HepG2 (cell line): ENCODE measurements around the gene NRN1L. TPM values are rescaled to one million over a fixed set of nuclear protein-coding genes. Genes with fewer than 3 reads are reported as not detected.

Experiments
- ATF7-NPFF ChIP-seq: sonication (generic); formaldehyde crosslinking; IDR thresholded peaks from 2 replicates; pipeline ENCODE4 v1.8.1; 2023; ENCODE audit warnings: mild to moderate bottlenecking, low read depth, missing genetic modification reagents, moderate library complexity
- KLF16 ChIP-seq, 2 experiments: sonication (generic) in 1 of 2; formaldehyde crosslinking in 1 of 2; IDR thresholded peaks; 2 replicates each; pipeline versions ENCODE4 v1.6.1 to v1.8.0; 2016 to 2023; ENCODE audit warnings: missing genetic modification reagents in 2 of 2, missing compliant biosample characterization in 1 of 2
- MTA1 ChIP-seq: sonication (generic); formaldehyde crosslinking; IDR thresholded peaks from 2 replicates; pipeline ENCODE4 v1.4.0; 2020; ENCODE audit warnings: missing genetic modification reagents, mild to moderate bottlenecking, borderline replicate concordance
- MTF2 ChIP-seq: sonication (generic); formaldehyde crosslinking; IDR thresholded peaks from 2 replicates; pipeline ENCODE4 v1.5.0; 2020; ENCODE audit warnings: missing genetic modification reagents, borderline replicate concordance
- MXI1 ChIP-seq: IDR thresholded peaks from 3 replicates; pipeline ENCODE4 v1.6.1; 2012; ENCODE audit warnings: low read depth, low read length, inconsistent platforms, borderline replicate concordance
- NCOA1 ChIP-seq: sonication (generic); formaldehyde crosslinking; IDR thresholded peaks from 2 replicates; pipeline ENCODE4 v1.9.0; 2021; ENCODE audit warnings: missing genetic modification reagents
- RFX5 ChIP-seq: IDR thresholded peaks from 2 replicates; pipeline ENCODE4 v1.6.1; 2011; ENCODE audit warnings: low read depth, low read length, improper control_type of control experiment
- RORA ChIP-seq: sonication (generic); formaldehyde crosslinking; IDR thresholded peaks from 2 replicates; pipeline ENCODE4 v1.5.0; 2020; ENCODE audit warnings: mild to moderate bottlenecking, missing genetic modification reagents, moderate library complexity
- TAF1 ChIP-seq: sonication (generic); formaldehyde crosslinking; IDR thresholded peaks from 2 replicates; pipeline ENCODE4 v1.4.0; 2020; ENCODE audit warnings: missing genetic modification reagents
- TBX3 ChIP-seq: fragments of 450-650 bp; IDR thresholded peaks from 2 replicates; pipeline ENCODE4 v1.6.1; 2017; ENCODE audit warnings: antibody characterized with exemption, mild to moderate bottlenecking, inconsistent platforms, borderline replicate concordance
- U2AF1 ChIP-seq: fragments of 200-400 bp; formaldehyde crosslinking; optimal IDR thresholded peaks from 2 replicates; pipeline ENCODE3; 2017; ENCODE audit warnings: mild to moderate bottlenecking, low read depth, low read length
- ZMAT3 ChIP-seq: sonication (generic); formaldehyde crosslinking; conservative IDR thresholded peaks from 2 replicates; pipeline ENCODE4 v1.7.0; 2021; ENCODE audit warnings: missing genetic modification reagents
- ZNF34 ChIP-seq: sonication (generic); formaldehyde crosslinking; IDR thresholded peaks from 2 replicates; pipeline ENCODE4 v1.4.0; 2020; ENCODE audit warnings: mild to moderate bottlenecking, missing genetic modification reagents, borderline replicate concordance
- ZNF350 ChIP-seq: sonication (generic); formaldehyde crosslinking; IDR thresholded peaks from 2 replicates; pipeline ENCODE4 v1.4.0; 2020; ENCODE audit warnings: mild to moderate bottlenecking, low read depth, missing genetic modification reagents, borderline replicate concordance
- ZNF484 ChIP-seq: sonication (generic); formaldehyde crosslinking; IDR thresholded peaks from 2 replicates; pipeline ENCODE4 v1.5.1; 2020; ENCODE audit warnings: mild to moderate bottlenecking, low read depth, missing genetic modification reagents, borderline replicate concordance
- ZNF782 ChIP-seq: sonication (generic); formaldehyde crosslinking; IDR thresholded peaks from 2 replicates; pipeline ENCODE4 v1.4.0; 2020; ENCODE audit warnings: missing genetic modification reagents, mild to moderate bottlenecking, borderline replicate concordance
- ZNF788 ChIP-seq: sonication (generic); formaldehyde crosslinking; IDR thresholded peaks from 2 replicates; pipeline ENCODE4 v1.5.0; 2020; ENCODE audit warnings: mild to moderate bottlenecking, missing genetic modification reagents, borderline replicate concordance
- polyA plus RNA-seq, 8 experiments: library from polyadenylated mRNA; depleted of rRNA in 3 of 8; stranded (reverse) in 7 of 8; unstranded in 1 of 8; fragments of >200 nt; fragmentation: Illumina TruSeq in 4 of 8; extraction: Trizol in 4 of 8; gene quantifications; 2 replicates each; pipeline versions ENCODE4 v1.2.1 to v1.2.3, GENCODE V29; 2011 to 2016; ENCODE audit warnings: low read depth in 4 of 8, missing spikeins in 1 of 8, mixed read lengths in 1 of 8; ENCODE audit not compliant: insufficient read depth in 1 of 8
- total RNA-seq, 5 experiments: library from RNA; depleted of rRNA; stranded (reverse); fragments of >200 nt; fragmentation: Illumina TruSeq; extraction: Trizol; gene quantifications; 2 replicates each; pipeline ENCODE4 v1.2.3, GENCODE V29; 2016; ENCODE audit warnings: low read depth in 1 of 5
- TF ChIP-seq, protein P1 (sequence below): sonication (generic); formaldehyde crosslinking; IDR thresholded peaks from 2 replicates; pipeline ENCODE4 v1.5.1; 2020; ENCODE audit warnings: missing genetic modification reagents, mild to moderate bottlenecking, borderline replicate concordance
- TF ChIP-seq, protein P2 (sequence below): sonication (generic); formaldehyde crosslinking; IDR thresholded peaks from 2 replicates; pipeline ENCODE4 v1.8.0; 2023; ENCODE audit warnings: mild to moderate bottlenecking, missing genetic modification reagents
- TF ChIP-seq, protein P3 (sequence below): sonication (generic); formaldehyde crosslinking; IDR thresholded peaks from 2 replicates; pipeline ENCODE4 v1.4.0; 2020; ENCODE audit warnings: missing genetic modification reagents
- TF ChIP-seq, protein P4 (sequence below): sonication (generic); formaldehyde crosslinking; IDR thresholded peaks from 2 replicates; pipeline ENCODE4 v1.4.0; 2020; ENCODE audit warnings: mild to moderate bottlenecking, low read depth, missing genetic modification reagents

The NRN1L gene
- total and polyA plus RNA-seq, 2 of the 13 experiments (the other 11 are each of a cell fraction or from before 2014, with no cell fraction given), result 0.53 to 1.2 TPM

DNA sequence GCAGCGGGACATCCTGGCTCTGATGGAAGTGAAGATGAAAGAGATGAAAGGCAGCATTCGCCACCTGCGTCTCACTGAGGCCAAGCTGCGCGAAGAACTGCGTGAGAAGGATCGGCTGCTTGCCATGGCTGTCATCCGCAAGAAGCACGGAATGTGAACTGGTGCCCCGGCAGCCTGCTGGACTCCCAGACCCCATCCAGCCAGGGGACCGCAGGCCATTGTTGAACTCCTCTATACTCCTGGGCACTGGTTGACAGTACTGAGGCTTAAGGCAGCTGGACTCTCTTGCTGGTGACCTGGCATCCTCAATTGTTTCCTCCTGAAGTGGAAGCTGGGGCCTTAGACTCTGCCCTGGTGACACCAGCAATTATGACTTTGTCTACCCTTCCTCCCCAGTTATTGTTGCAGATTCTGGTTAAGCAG is 41.3 kb upstream of the NRN1L start (continued):
- TF ChIP-seq, protein P1, sequence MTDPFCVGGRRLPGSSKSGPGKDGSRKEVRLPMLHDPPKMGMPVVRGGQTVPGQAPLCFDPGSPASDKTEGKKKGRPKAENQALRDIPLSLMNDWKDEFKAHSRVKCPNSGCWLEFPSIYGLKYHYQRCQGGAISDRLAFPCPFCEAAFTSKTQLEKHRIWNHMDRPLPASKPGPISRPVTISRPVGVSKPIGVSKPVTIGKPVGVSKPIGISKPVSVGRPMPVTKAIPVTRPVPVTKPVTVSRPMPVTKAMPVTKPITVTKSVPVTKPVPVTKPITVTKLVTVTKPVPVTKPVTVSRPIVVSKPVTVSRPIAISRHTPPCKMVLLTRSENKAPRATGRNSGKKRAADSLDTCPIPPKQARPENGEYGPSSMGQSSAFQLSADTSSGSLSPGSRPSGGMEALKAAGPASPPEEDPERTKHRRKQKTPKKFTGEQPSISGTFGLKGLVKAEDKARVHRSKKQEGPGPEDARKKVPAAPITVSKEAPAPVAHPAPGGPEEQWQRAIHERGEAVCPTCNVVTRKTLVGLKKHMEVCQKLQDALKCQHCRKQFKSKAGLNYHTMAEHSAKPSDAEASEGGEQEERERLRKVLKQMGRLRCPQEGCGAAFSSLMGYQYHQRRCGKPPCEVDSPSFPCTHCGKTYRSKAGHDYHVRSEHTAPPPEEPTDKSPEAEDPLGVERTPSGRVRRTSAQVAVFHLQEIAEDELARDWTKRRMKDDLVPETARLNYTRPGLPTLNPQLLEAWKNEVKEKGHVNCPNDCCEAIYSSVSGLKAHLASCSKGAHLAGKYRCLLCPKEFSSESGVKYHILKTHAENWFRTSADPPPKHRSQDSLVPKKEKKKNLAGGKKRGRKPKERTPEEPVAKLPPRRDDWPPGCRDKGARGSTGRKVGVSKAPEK (CRISPR knock-in tag), result no peak
- no peak for TF ChIP-seq ZNF484 (CRISPR knock-in tag)
- TF ChIP-seq, protein P2, sequence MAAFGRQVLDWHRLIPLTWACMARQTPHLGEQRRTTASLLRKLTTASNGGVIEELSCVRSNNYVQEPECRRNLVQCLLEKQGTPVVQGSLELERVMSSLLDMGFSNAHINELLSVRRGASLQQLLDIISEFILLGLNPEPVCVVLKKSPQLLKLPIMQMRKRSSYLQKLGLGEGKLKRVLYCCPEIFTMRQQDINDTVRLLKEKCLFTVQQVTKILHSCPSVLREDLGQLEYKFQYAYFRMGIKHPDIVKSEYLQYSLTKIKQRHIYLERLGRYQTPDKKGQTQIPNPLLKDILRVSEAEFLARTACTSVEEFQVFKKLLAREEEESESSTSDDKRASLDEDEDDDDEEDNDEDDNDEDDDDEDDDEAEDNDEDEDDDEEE, result 0 out of 2 replicates have a peak, but pooled peaks have one; percentile 45
- TF ChIP-seq U2AF1, result no peak
- TF ChIP-seq ZNF34 (CRISPR knock-in tag), result no peak
- TF ChIP-seq MXI1, result no peak
- no peak for TF ChIP-seq RORA (CRISPR knock-in tag)
- peak; percentile 12; the same call in 1 of the 2 replicates for TF ChIP-seq MTA1 (CRISPR knock-in tag)
- TF ChIP-seq RFX5, result no peak
- TF ChIP-seq MTF2 (CRISPR knock-in tag), result no peak
- TF ChIP-seq, protein P3, sequence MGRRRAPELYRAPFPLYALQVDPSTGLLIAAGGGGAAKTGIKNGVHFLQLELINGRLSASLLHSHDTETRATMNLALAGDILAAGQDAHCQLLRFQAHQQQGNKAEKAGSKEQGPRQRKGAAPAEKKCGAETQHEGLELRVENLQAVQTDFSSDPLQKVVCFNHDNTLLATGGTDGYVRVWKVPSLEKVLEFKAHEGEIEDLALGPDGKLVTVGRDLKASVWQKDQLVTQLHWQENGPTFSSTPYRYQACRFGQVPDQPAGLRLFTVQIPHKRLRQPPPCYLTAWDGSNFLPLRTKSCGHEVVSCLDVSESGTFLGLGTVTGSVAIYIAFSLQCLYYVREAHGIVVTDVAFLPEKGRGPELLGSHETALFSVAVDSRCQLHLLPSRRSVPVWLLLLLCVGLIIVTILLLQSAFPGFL (CRISPR knock-in tag), result no peak
- 0 out of 2 replicates have a peak, but pooled peaks have one; percentile 28 for TF ChIP-seq ZMAT3 (CRISPR knock-in tag)
- no peak for TF ChIP-seq TAF1 (CRISPR knock-in tag)
- TF ChIP-seq, protein P4, sequence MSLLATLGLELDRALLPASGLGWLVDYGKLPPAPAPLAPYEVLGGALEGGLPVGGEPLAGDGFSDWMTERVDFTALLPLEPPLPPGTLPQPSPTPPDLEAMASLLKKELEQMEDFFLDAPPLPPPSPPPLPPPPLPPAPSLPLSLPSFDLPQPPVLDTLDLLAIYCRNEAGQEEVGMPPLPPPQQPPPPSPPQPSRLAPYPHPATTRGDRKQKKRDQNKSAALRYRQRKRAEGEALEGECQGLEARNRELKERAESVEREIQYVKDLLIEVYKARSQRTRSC, result no peak
- TF ChIP-seq ZNF350 (CRISPR knock-in tag), result 0 out of 2 replicates have a peak, but pooled peaks have one; percentile 7
- TF ChIP-seq TBX3, result no peak
- 0 out of 2 replicates have a peak, but pooled peaks have one; percentile 1 for TF ChIP-seq ZNF788 (CRISPR knock-in tag)
- TF ChIP-seq KLF16 (CRISPR knock-in tag; IDR thresholded peaks at IDR 0.05), result no peak
- TF ChIP-seq ATF7-NPFF (CRISPR knock-in tag), result no peak
- TF ChIP-seq NCOA1 (CRISPR knock-in tag), result no peak
- TF ChIP-seq ZNF782, result 0 out of 2 replicates have a peak, but pooled peaks have one; percentile 60
